Hematopoietic multipotent progenitor cell treated with erythropoietin and hydrocortisone succinate and interleukin-3 and kit ligand, for 6 days (in vitro differentiated cells): Measurements from ENCODE around the gene FAM177B.

Experiments used
- DNase-seq: peaks from one replicate; pipeline ENCODE4 v3.0.0-alpha.2; 2015

FAM177B gene

GRCh38 chr1:222736972-222737371, at the start of gene FAM177B:
Gene FAM177B, plus strand, starts transcription at chr1:222737202. Its CDS starts 9,344 bp downstream, at chr1:222746546.
- DNase-seq: no peak

DNA sequence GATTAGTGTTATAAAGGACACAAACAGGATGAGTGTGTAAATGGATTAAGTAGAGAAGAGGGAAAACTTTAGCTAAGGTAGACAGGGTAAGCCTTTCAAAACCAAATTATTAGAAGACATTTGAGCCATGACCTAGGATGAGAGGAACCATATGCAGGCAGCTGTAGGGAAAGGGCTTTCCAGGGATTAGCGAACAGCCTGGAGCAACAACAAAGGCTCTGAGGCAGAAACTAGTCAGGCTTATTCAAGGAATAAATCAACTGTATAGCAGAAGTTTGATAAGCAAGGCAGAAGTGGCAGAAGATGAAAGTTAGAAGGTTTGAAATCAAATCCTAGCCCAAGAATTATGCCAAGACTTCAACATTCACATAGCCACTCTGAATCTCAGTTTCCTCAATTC, 46.0 kb upstream of the FAM177B start:
- DNase-seq: no peak

GRCh38 chr1:222694927-222695326, 42.1 kb upstream of the FAM177B start:
- no peak for DNase-seq

GRCh38 chr1:222696741-222697140, 40.3 kb upstream of the FAM177B start:
- DNase-seq: no peak

DNA sequence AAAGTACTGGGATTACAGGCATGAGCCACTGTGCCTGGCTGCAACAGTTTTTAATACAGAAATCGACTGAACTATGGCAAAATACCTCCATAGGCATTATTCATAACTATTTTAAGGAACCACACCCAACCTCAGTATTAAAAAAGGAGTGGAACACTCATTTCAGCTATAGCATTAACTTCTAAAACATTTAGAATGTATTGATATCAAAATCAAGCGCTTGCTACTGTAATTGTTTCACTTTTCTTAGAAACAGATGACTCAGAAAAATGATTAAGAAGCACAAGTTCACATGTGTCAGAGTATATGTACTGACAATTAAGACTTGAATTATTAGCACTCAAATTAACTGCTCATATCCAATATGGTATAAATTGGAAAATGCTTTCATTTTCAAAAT, 39.8 kb upstream of the FAM177B start:
- no peak for DNase-seq

DNA sequence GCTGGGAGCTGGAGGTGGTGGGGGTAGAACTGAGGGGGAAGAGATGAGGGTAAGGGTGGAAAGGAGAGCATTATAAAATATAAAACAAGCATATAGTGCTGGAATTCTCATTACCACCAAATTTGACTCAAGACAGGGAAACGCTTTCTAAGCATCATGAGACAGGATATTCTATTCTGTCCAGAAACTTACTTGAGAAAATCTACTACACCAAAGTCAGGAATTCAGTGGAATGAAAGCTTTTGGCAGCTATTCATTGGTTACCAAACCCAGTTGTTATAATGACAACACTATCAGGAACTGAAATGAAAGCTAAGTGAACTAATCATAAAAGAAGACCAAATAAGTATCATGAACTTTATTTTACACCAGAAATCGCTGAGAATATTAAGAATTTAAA, 39.2 kb upstream of the FAM177B start:
- no peak for DNase-seq

GRCh38 chr1:222702210-222702609, 34.8 kb upstream of the FAM177B start:
- no peak for DNase-seq

DNA sequence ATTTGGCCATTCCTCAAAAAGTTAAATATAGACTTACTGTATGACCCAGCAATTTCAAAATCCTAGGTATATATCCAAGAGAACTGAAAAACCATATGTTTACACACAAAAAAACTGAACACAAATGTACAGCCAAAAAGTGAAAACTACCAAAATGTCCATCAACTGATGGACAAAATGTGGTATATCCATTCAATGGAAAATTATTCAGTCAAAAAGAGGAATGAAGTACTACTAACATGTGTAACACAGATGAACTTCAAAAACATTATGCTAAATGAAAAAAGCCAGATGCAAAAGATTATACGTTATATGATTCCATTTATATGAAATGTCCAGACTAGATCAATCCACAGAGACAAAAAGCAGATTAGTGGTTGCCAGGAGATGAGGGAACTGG, 32.7 kb upstream of the FAM177B start:
- no peak for DNase-seq

- peak; percentile 24 for DNase-seq
These were observed 30.2 kb upstream of the FAM177B start for GRCh38 chr1:222706815-222707214.

DNA sequence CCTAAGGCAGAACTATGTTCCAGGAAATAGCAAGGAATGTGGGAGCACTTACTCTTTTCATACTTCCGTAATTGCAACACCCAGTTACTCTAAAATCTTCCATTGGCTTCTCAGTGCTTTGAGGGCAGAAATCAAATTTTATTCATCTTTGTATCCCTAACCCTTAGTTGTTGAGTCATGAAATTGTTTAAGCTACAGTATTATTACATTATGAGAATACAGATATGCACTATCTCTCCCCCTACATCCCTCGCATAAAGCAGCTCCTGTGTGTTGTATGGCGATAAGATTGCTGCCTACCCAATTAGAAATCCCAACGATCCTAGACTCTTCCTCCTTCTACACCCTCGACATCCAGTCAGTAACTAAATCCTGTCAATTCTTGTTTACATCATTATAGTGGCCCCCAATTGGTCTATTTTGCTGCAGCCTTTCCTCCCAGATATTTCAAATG, 27.3 kb upstream of the FAM177B start:
- DNase-seq: peak; percentile 76

DNA sequence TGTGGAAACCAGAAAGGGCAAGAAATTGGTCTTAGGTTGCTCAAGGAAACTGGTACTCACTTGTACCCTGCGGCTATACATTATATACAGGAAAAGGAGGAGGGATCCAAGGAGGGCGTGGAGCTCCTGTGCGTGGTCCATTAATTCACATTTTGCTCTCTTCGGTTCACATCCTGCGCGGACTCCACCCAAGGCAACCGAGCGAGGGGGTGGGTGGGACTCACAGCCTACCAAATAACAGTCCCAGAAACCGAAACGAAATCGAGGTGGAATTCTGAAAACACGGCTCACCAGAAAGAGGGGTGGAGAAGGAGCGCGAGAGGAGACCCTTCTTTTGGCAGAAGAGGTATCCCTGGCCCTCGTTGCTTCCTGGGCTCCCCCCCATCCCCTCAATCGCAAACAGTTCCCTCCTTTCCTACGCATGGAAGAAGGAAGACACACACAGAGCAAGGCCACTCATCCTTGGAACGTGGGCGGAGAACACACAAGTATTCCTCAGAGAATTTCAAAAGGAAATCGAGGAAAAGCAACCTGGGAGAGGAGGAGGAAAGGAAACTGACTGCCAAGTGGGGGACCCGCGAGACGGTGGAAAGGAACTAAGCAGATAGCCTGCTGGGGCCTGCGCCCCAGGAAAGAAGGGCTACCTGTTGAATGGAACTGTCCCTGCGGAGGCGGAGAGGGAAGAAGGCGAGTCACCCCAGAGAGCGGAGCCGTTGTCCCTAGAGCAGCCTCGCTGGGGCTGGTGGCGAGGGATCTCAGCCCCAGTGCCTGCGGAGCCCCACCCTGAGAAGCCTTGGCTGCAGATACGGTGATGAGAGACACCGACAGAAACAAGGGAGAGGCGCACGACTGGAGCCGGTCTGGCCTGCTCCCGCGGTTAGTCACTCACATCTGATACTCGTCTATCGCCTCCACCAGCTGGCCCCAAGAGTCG, 25.4 kb upstream of the FAM177B start:
- peak; percentile 93 for DNase-seq

DNA sequence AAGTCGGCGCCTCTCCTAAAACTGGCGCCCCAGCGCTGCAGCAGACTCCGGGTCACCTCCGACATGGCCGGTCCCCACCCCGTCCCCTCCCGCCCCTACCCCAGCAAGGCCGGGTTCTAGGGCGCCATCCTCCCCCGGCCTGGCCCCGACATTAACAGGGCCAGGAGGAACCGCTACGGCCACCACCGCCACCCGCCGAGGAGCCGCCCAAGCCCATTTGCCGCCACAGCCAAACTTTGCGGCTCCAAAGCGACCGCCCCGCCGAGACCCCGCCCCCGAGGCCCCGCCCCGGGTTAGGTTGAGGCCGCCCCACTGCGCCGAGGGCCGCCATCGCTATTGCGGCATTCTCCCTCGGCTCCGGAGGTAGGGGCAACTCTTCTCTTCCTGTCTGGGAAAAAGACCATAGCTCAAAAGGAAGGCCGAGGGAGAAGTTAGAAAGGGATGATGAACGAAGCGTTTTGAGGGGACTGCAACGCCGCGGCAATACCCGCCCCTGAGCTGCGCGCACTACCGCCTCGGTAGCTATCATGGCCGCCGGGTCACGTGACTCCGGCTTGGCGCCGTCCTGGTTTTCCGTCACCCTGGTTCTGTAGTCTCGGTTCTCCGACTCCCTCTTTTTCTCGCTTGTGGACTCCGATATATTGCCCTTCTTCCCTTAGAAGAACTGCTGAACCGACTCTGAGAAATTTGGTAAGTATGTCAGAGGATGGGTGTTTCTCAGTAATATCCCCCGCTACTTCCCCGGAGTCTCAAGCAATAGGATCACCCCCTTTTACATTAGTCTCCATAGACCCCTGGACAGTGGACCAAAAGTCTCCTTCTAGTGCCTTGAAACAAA, 24.5 kb upstream of the FAM177B start, which contains the start of the genes AIDA and BROX:
Gene AIDA, minus strand, starts transcription at position 239 of the 838 bp plus-strand sequence. Its CDS starts 174 bp downstream, at position 65.
Gene BROX, plus strand, starts transcription at position 312 of the 838 bp plus-strand sequence. CDS start 3,136 bp downstream, outside the sequence.
- peak; percentile 92 for DNase-seq

DNA sequence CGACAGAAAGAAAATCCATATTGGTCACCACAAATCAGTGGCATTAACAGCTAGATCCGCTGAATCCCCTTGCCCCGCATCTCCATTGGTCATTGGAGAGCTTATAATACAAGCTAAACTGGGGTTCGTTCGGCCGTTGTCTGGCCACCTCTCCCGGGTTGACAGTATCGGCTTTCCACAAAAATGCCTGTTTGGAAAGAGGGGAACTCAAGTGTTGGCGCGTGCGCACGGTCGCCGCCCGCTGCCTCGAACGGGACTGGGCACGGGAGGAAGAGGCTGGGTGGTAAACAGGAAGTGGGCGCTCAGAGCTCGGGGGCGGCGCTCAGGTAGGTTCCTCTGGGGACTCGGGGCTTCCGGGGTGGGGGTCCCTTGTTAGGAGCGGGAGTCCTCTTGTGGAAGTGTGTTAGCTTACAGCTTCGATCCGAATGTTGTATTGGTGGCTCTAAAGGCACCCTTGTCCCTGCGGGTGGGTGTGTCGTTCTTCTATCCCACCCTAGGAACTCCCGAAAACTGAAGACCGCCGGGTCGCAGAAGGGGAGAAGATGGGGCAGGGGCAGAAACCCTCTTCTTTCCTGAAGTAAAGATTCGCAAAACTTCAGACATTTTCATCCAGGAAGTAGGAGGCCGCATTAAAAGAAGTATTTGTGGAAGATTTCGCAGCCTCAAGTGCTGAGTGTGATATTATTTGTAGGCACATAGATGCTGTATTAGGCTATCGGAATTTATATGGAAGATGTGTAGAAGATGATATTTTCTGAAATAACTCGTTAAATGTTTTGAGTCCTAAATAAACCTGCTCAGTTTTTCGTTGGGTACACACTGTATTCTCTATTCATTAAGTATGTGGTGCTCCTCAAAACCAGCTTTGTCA, 23.7 kb upstream of the FAM177B start:
- DNase-seq: peak; percentile 96

DNA sequence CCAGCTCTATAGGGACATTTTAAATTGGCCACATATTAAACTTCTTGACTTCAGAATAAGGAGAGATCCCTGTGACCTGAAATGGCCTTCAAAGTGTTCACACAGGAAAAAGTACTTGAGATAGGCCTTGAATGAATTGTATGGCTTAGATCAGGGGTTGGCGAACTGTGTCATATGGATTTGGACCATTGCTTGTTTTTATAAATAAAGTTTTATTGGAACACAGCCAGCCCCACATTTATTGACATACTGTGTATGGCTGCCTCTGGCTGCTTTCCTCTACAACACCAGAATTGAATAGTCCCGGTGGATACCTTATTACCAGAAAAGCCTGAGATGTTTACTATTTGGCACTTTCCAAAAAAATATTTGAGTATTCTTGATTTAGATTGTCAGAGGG, 20.6 kb upstream of the FAM177B start:
- no peak for DNase-seq

GRCh38 chr1:222728746-222729145, 8.3 kb upstream of the FAM177B start:
- no peak for DNase-seq

- no peak for DNase-seq
These were observed 6.1 kb upstream of the FAM177B start for GRCh38 chr1:222730866-222731265.

- no peak for DNase-seq
These were observed 4.5 kb upstream of the FAM177B start for GRCh38 chr1:222732216-222733159.

DNA sequence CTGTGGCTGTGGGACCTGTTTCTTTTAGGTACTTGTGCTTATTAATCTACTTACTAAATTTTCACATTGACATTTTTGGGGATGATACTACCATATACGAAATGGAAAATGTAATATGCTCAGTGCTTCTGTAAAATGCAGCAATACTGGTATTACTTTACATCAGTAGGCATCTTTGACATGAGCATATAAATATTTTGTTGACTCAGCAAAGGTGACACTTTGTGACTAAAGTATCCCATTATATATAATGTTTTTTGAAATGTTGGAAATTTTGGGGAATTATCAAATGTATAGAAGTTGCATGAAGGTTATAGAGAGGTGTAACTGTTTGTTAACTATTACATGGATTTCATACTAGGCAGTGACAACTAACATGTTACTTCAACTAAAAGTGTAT, 2.3 kb upstream of the FAM177B start:
- no peak for DNase-seq

- DNase-seq: no peak
These were observed 532 bp upstream of the FAM177B start for GRCh38 chr1:222736470-222736869.

DNA sequence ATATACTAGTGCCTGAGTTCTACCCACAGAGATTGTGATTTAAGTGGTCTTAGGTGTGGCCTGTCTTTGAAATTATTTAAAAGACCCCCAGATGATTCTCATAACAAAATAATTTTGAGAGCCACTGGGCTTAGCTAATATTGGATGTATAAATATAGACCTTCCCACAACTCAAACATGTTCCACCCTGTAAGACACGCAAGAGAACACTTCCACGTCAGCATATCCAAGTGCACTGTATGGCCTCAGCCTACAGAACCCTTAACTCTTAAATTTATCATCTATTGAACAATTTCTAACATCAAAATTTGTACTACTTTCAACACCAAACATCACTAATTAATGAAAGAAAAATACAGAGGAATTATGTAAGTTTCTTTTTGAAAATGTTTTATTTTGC, 2.5 kb downstream of the FAM177B start:
- DNase-seq: no peak

GRCh38 chr1:222739929-222740328, 2.9 kb downstream of the FAM177B start:
- no peak for DNase-seq
